GM18507 (cell line): Measurements from ENCODE around the gene ZNF385B.

Experiments
- DNase-seq: peaks from one replicate; pipeline ENCODE4 v3.0.0; 2011; ENCODE audit warnings: low read depth; ENCODE audit not compliant: insufficient read length; ENCODE audit errors: extremely low spot score
- FAIRE-seq: peaks from 2 replicates; lab custom pipeline; 2011; peaks lifted over from hg19 to GRCh38; lab: Jason Lieb, UNC

ZNF385B gene

DNA sequence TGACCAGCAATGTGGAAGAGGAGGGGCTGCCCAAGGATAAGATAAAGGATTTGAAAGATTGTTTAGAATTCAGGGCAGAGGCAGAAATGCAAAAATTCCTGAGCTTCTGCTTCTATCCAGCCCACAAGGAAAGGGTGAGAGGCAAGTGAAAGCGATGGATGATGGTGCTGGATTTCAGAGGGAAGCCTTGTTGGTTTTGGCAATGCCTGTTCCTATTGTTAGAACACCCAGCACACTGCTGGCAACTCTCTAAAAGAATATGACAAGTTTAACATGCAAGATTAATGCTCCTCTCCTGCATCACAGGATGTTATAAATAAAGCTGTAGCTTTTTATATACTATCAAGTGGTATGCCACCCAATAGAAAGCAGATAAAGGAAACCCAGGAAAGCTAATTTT lies 92.6 kb downstream of the ZNF385B start:
- FAIRE-seq (no peak), DNase-seq (no peak)

DNA sequence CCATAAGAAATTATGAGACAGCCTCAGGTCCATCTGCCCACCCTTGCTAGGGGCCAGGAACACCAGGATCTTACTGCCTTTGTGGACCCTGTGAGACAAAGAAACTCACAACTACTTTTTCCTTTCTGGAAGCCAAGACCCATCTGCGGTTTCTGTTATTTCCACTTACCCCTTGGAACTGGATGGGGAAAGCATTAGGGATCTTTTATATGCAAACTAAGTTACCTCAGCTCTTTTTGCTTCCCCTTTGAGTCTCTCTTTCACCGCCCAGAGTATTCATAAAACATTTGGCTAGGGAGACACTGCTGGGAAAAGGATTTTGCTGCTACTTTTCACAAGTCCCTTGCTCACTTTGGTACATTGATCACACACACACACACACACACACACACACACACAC lies 95.7 kb downstream of the ZNF385B start:
- DNase-seq (no peak), FAIRE-seq (no peak)

DNA sequence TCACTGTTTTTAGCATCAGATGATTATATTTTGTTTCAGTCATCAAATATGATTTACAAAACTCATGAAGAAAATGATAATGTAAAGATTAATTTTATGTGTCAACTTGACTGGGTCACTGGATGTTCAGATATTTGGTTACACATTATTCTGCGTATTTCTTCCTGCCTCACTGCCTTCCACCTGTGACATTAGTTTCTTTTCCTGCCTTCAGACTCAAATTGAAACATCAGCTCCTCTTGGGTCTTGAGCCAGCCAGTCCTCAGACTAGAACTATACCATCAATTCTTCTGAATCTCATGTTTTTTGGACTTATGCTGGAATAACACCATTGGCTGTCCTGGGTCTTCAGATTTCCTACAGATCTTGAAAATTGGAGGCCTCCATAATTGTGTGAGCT lies 96.7 kb downstream of the ZNF385B start:
- peak; percentile 82 for FAIRE-seq
- no peak for DNase-seq

DNA sequence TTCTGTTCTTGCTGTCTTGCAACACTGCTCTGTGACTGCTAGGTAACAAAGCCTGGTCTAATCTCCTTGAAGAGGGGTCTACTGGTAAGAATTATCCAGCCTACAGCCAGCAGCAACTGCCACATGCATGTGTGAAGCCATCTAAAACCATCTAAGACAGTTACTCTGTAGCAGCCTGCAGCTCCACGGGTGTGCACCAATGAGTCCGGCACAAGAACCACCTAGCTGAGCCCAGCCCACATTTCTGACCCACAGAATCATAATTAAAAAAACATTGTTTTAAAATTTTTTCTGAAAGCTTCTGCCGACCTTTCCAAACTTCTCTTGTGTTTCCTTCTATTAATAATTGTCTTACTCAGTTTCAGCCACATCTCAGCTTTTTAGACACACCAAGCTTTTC lies 102.8 kb downstream of the ZNF385B start:
- no peak for FAIRE-seq

DNA sequence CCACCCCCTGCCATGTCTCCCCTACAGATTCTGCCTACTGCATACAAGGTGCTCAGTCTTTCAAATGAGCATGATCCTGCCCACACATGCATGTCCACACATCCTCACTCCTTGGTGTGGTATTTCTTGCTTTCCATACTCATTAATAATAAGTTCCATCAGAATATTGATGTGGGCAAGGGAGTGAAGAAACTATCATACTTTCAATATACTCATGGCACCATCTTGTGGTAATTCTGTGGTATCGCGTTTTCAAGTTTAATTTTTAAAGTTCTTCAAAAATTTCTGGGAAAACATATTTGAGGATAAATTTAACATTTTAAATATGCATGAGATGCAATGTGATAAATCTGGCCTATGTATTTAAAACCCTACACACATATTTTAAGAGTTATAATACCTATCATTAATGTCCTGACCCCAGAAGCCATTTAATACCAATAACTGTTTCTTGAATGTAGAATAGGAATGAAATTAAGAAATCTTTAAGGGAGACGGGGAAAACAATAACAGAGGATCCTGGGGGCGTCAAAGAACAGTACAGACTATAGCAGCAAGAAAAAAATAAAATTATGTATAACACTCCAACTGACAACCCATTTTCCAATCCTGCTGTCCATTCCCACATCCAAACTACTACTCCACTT lies 110.1 kb downstream of the ZNF385B start:
- peak; percentile 75 for FAIRE-seq
- no peak for DNase-seq

More for the DNA sequence above, 102.8 kb downstream of the ZNF385B start:
- DNase-seq: no peak

DNA sequence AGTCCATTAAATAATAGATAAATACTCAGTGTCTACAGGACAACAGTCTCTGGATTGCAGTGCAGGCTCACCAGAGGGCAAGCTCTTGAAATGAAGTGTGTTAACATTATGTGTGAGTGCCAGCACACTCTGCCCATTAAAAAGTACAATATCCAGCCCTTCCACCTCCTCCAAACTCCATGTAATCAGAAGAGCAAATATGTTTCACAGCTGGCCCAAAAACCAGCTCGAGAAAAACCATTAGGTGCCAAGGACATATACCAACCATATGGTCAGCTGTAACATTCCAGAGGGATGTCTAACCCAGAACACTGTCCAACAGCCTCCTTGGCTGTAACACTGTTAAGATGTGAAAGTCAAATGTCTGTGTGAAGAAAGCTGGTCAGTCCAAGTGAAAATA lies 112.2 kb downstream of the ZNF385B start:
- DNase-seq (no peak), FAIRE-seq (no peak)

DNA sequence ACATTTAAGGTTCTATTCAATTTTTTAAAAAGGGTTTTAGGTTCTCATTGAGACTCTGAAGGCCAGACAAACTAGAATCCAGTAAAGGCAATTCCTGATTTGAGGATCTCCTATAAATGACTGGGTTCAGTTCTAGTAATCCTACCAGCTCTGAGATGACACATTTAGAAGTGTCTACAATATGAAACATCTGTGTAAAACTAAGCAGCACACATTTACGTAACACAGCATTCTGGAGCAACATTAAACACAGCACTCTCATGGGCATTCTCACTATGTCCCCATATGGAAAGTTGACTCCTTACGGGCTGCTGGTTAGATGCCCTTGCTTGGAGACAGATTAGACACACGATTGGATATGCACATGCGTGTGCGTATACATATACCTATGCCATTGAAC lies 114.4 kb downstream of the ZNF385B start:
- DNase-seq: no peak
- FAIRE-seq: no peak

DNA sequence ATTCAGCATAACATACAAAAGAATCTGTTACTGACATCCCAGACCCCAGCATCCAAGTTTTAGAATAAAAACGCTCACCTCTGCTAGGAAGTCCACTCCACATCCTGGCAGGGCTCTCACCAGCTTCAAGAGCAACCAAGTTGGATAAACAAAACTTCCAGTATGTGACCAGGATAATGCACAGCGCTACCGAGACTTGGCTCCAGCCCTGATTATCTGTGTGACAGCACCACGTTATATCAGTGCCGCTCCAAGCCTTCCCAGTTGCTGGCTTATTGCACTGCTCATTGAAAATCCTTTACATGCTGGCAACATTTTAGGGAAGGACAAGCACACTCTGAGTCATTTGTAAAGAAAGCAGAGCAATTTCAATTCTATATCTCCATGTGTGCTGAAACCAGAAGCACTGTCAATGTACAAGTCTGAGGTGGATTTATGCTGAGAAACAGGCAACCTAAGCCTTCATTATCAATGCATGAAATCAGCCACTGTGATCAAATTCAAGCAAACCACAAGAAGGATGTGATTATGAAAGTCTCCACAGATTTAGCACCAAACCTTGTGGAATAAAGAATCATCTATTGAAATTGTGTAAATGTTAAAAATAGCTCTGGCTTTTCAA lies 115.7 kb downstream of the ZNF385B start:
- DNase-seq (no peak), FAIRE-seq (no peak)

DNA sequence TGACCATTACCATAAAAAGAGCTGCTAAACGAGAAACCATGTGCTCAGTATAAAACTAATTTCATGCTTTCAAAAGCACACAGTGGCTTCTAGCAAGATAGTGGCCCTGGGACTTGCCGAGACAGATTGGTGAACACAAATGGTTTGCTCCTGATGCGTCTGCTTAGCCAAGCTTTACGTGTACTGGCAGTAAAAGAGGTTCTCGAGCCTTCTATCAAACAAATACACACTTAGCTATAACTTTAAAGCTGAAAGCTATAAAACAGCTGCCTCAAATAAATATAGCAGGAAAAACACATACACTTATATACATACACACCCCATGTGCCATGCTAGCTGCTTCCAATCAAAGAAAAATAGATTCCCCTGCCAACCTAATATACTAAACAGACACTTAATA lies 117.0 kb downstream of the ZNF385B start:
- FAIRE-seq (no peak), DNase-seq (no peak)

DNA sequence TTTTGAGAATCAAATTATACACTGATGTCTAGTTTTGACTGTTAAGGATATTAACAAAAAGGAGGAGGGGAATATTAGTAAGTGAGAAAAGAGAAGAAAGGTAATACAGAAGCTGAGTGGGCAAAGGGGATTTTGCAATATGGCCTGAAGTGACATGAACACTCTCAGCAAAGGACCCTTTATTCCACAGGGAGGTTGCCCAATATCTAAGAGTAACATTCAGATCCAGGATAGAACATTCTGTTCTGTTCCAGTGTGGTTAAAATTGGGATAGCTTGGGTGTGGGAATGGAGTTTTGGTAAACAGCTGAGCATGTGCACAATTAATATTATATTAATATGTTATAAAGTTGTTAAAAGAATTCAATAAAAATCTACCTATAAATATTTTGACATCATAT lies 120.1 kb downstream of the ZNF385B start:
- no peak for FAIRE-seq
- no peak for DNase-seq

DNA sequence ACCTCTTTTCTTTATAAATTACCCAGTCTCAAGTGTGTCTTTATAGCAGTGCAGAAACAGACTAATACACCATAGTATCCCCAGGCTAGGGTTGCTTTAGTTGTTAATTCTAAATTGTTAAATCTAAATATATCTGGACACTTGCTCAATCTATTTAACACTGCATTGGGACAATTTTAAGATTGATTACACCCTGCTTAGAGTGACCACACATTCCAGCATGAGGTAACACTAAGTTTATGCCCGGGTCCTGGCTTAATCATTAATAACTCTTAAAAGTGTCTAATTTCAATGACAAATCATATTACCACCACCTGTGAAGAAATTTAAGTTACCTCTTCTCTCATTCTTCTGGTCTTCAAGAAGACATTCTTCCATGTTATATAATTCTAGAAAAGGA lies 131.4 kb downstream of the ZNF385B start:
- FAIRE-seq (no peak), DNase-seq (no peak)

DNA sequence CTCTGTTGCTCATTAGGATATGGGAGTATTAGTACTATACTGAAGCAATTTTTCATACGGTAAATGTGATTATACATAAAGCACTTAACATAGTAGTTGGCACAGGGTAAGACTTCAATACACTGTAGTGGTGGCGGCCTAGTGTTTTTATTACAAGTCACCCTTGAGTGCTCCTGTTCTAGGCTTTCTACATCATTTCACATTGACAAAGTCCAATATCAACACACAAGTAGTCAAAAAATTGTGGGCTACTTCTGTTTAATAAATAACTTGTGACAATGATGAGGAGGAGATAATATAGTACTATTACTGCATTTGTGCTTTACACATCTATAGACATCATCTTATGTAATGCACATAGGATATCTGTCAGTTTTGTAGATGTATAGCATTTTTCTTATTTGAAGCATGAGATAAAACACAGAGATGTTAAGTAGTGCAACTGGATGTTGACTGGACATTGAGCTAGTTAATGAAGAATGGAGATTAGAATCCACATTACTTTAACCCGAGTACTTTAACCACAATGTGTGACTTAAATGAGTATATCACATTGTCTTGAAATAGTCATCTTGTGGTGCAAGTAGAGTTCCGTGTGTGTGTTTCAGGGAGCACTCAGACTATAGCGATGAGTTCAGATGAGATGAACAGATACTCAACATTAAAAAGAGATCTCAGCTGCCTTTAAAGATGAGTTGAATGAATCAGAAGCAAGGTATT lies 134.8 kb downstream of the ZNF385B start:
- DNase-seq: no peak

DNA sequence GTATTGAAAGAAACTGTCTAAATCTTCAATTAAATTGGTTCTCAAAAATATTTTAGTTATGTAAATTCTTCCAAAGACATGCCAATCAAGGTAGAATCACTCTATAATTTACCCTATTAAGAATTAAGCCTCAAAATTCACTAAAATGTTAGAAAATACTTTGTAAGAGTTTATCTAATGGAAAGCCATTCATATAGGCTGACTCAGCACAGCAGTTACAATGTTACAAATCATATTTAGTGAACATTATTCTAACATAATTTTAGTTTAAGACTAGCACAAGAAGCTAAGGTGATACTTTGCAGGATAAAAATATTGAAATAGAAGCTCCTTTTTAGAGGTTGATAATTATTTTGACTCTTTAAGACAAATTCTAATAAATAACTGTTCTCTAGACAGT lies 137.0 kb downstream of the ZNF385B start:
- DNase-seq: no peak
- no peak for FAIRE-seq

More for the DNA sequence above, 134.8 kb downstream of the ZNF385B start:
- no peak for FAIRE-seq

DNA sequence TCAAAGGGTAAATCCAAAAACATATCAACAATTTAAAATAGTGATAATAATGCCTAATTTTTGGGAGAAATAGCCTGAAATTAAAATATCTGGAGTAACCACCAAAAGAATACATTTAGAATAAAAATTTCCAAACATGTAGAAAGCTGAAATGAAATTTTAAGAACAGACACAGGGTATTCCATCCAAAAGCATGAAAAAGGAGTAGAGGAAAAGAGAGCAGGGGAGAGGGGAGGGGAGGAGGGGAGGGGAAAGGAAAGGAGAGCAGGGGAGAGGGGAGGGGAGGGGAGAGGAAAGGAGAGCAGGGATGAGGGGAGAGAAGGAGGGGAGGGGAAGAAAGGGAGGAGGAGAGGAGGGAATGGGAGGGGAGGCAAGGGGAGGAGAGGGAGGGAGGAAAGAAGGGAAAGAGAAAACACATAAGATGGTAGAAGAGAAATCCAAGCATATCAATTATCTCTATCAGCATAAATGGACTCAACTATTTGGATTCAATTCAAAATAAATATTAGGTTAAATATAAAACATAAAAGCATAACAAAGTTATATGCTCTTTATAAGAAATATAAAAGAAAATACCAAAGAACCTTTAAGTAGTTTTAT lies 141.1 kb downstream of the ZNF385B start:
- FAIRE-seq: no peak
- DNase-seq: no peak

DNA sequence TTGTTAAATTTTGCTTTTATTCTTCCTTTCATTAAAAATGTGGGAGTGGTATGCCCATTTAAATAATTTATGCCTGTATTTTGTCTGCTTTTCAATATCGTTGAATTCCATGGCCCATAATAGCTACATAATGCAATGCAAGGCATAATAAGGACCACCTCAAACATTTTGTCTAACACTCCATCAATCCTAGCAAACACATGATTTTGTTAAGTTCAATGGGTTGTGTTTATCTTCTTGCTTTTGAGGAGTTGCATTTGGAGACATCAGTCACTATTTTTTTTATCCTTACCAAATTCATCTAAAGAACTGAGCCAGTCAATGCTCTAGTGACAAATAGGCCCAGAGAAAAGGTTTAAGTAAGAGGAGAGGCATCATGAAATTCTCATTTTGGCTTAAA lies 145.5 kb downstream of the ZNF385B start:
- FAIRE-seq: no peak

DNA sequence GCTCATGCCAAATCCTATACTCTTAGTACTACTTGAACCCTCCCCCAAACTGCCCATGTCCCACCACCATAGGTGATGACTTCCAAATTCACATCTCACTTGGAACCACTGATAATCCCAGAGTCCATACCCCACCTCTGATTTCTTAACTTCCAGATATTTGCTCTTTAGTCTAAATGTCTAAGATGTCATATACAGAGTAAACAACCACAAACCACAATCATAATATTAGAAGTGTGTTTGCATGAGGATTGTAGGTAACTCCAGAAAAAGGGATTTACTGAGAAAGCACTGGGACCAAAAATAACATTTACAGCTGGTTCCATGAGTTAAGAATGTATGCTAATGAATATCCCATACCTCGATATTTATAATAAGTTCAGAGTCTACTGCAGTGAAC lies 146.2 kb downstream of the ZNF385B start:
- FAIRE-seq: no peak

More for the DNA sequence above, 145.5 kb downstream of the ZNF385B start:
- no peak for DNase-seq

DNA sequence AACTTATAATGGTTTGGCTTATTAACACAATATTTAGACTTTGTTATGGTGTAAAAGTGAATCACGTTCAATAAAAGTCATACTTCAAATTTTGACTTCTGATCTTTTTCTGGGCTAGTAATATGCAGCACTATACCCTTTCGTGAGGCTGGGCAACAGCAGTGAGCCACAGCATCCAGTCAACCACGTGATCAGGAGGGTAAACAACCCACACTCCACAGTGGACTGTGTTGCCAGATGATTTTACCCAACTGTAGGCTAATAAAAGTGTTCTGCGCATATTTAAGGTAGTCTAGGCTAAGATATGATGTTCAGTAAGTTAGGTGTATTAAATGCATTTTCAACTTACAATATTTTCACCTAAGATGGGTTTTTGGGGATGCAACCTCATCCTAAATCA lies 148.6 kb downstream of the ZNF385B start:
- DNase-seq: no peak
- FAIRE-seq: no peak

More for the DNA sequence above, 146.2 kb downstream of the ZNF385B start:
- DNase-seq: no peak

DNA sequence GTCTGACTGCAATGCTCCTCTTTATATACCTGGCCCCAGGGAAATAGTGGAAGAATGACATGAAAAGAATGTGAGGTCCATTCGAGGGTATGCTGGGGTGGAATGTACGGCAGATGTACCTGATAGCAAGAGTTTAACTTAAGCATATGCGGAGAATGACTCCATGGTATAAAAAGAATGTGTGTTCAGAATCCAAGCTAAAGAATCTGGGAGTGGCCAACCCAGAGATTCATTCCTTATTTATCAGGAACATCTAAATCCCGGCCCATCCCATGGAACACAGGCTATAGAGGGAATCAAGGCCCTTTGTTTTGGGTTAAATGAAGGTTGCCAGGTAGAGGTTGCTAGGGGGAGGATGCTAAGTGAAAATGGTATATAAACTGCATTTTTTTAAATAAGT lies 150.0 kb downstream of the ZNF385B start:
- no peak for DNase-seq
- no peak for FAIRE-seq

DNA sequence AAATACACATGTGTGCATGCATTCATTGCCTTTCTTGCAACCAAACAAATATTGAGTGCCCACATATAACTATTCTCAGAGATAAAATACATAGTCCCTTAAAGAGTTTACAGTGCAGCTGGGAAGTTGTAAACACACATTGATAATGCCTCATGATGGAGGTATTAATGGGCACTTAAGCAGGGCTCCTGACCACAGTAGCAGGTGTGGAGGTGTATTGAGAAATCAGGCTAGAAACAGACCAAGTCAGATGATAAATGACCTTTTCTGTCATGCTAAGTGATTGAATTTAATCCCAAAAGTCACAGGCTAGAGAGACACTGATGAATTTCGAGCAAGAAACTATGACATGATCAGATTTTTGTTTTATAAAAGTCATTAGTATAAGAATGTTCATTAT lies 157.7 kb downstream of the ZNF385B start:
- FAIRE-seq: no peak
- DNase-seq: no peak

DNA sequence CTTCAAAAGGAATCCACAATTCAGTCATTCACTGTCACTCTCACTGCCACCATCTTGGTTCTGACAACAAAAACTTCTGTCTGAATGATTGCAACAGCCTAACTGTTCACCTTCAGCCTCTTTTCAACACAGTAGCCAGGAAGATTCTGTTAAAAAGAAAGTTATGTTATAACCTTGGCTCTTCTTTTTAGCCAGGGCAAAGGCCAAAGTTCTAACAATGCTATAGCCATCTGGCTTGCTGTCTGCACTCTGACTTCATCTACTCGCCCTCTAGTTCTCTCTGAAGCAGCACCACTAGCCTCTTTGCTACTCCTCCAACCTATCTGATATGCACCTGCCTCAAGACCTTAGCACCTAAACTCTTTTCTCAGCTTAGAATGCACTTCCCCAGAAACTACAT lies 158.5 kb downstream of the ZNF385B start:
- FAIRE-seq (no peak), DNase-seq (no peak)
